Adrenal gland (tissue), 5 donors: Measurements from ENCODE around the gene NYAP2.

Experiments
- CTCF ChIP-seq, 6 experiments: fragments of 450-650 bp in 4 of 6; fragments of 200-600 bp in 2 of 6; sonication (generic) in 1 of 6; IDR thresholded peaks; 1 replicate in 5 of 6; 2 replicates in 1 of 6; pipeline versions ENCODE4 v1.5.1 to v1.8.0; 2016 to 2021; ENCODE audit warnings: antibody characterized with exemption in 6 of 6, mild to moderate bottlenecking in 2 of 6, moderate library complexity in 1 of 6
- POLR2A ChIP-seq, 2 donors: fragments of 450-650 bp; IDR thresholded peaks; one replicate each; pipeline ENCODE4 v1.6.1; 2017; ENCODE audit warnings: antibody characterized with exemption in 2 of 2, mild to moderate bottlenecking in 2 of 2, moderate library complexity in 1 of 2
- donor health status: DM: no; HTN: no; CAD: no.

- no peak for TF ChIP-seq CTCF (IDR thresholded peaks at IDR 0.05)
- TF ChIP-seq POLR2A (IDR thresholded peaks at IDR 0.05), result no peak
Measured at GRCh38 chr2:225662101-225662500, 262.6 kb downstream of the NYAP2 start.
